IMR-90 (cell line): Measurements from ENCODE around the gene MEGF9. TPM values are rescaled to one million over a fixed set of nuclear protein-coding genes. Genes with fewer than 3 reads are reported as not detected.
A peak's percentile ranks its signal among the peaks of the same experiment; 100 is the strongest.

Experiments
- ATAC-seq: fragments of 200-7000 bp; cut with Tn5 transposase; 2 replicates; pipeline ENCODE4 v1.9.1; 2020; ENCODE audit warnings: low read depth, mild to moderate bottlenecking, moderate library complexity
- BruUV-seq: library from RNA; stranded (reverse); fragments of 400-500 nt; replicated peaks from 2 replicates; lab custom pipeline; 2021; lab: Mats Ljungman, UMichigan
- CTCF ChIA-PET: fragments of 300-600 bp; formaldehyde crosslinking; extraction: SDS; loops from one replicate; lab custom pipeline; 2021; ENCODE audit warnings: antibody characterized with exemption; lab: Yijun Ruan, JAX
- POLR2A ChIA-PET: fragments of 300-600 bp; sonication (Branson Sonifier 250); formaldehyde crosslinking; loops from one replicate; lab custom pipeline; 2022; ENCODE audit warnings: antibody characterized with exemption; ENCODE audit not compliant: unreplicated experiment; lab: Charles Lee
- DNase-seq: peaks from one replicate; pipeline ENCODE4 v3.0.0; 2013
- H2AFZ ChIP-seq: replicated peaks from 2 replicates; pipeline ENCODE3; 2013; ENCODE audit warnings: low read length, mild to moderate bottlenecking; ENCODE audit not compliant: poor library complexity
- H2AK5ac ChIP-seq: 2 replicates; pipeline ENCODE4 v1.6.1; 2013; ENCODE audit warnings: low read depth, low read length, inconsistent platforms
- H2AK9ac ChIP-seq: replicated peaks from 2 replicates; pipeline ENCODE3; 2013; ENCODE audit warnings: mild to moderate bottlenecking, low read depth, low read length, moderate library complexity; ENCODE audit not compliant: poor library complexity
- H2BK120ac ChIP-seq: 2 replicates; pipeline ENCODE4 v1.6.1; 2013; ENCODE audit warnings: low read depth, low read length, inconsistent platforms
- H2BK15ac ChIP-seq: 3 replicates; pipeline ENCODE4 v1.6.1; 2013; ENCODE audit warnings: low read depth, low read length, inconsistent platforms
- H2BK20ac ChIP-seq: 2 replicates; pipeline ENCODE4 v1.6.1; 2013; ENCODE audit warnings: low read depth, mild to moderate bottlenecking, inconsistent platforms, low read length, moderate library complexity
- H2BK5ac ChIP-seq: 2 replicates; pipeline ENCODE4 v1.6.1; 2013; ENCODE audit warnings: mild to moderate bottlenecking, low read depth, low read length, inconsistent platforms; ENCODE audit not compliant: poor library complexity, severe bottlenecking
- H3K14ac ChIP-seq: replicated peaks from 2 replicates; pipeline ENCODE4 v1.6.1; 2013; ENCODE audit warnings: low read depth, low read length, inconsistent platforms
- H3K18ac ChIP-seq: 2 replicates; pipeline ENCODE4 v1.6.1; 2013; ENCODE audit warnings: low read depth, low read length, control low read depth
- H3K23ac ChIP-seq: 2 replicates; pipeline ENCODE4 v1.6.1; 2013; ENCODE audit warnings: low read depth, low read length, inconsistent platforms
- H3K27ac ChIP-seq: 2 replicates; pipeline ENCODE4 v1.5.1; 2013; ENCODE audit warnings: mild to moderate bottlenecking, control low read depth, low read length; ENCODE audit not compliant: insufficient read depth
- H3K27me3 ChIP-seq: 2 replicates; pipeline ENCODE4 v1.6.1; 2013; ENCODE audit warnings: low read length; ENCODE audit not compliant: control insufficient read depth, insufficient read depth
- H3K36me3 ChIP-seq: 2 replicates; pipeline ENCODE4 v1.6.1; 2013; ENCODE audit warnings: low read length, mixed read lengths; ENCODE audit not compliant: control insufficient read depth, insufficient read depth
- H3K4ac ChIP-seq: 2 replicates; pipeline ENCODE4 v1.6.1; 2013; ENCODE audit warnings: low read depth, low read length, inconsistent platforms
- H3K4me1 ChIP-seq: 2 replicates; pipeline ENCODE4 v1.6.1; 2013; ENCODE audit warnings: low read length, mixed read lengths; ENCODE audit not compliant: control insufficient read depth, insufficient read depth
- H3K4me2 ChIP-seq: 2 replicates; pipeline ENCODE4 v1.6.1; 2013; ENCODE audit warnings: low read depth, mild to moderate bottlenecking, control low read depth, low read length, moderate library complexity
- H3K4me3 ChIP-seq: 2 replicates; pipeline ENCODE4 v1.5.1; 2013; ENCODE audit warnings: low read depth, mild to moderate bottlenecking, control low read depth, low read length, moderate library complexity; ENCODE audit not compliant: insufficient read depth
- H3K56ac ChIP-seq: 2 replicates; pipeline ENCODE4 v1.6.1; 2013; ENCODE audit warnings: low read length, inconsistent platforms; ENCODE audit not compliant: insufficient read depth; ENCODE audit errors: extremely low read depth
- H3K79me1 ChIP-seq, 2 experiments: 2 replicates each; pipeline ENCODE4 v1.6.1; 2013; ENCODE audit warnings: low read length in 2 of 2, inconsistent platforms in 1 of 2, low read depth in 1 of 2
- H3K9ac ChIP-seq: 2 replicates; pipeline ENCODE4 v1.6.1; 2013; ENCODE audit warnings: low read depth, low read length, control low read depth
- H3K9me1 ChIP-seq: 2 replicates; pipeline ENCODE4 v1.6.1; 2013; ENCODE audit warnings: low read length, inconsistent platforms; ENCODE audit not compliant: insufficient read depth
- H3K9me3 ChIP-seq: 2 replicates; pipeline ENCODE4 v1.6.1; 2013; ENCODE audit warnings: low read length; ENCODE audit not compliant: control insufficient read depth, insufficient read depth
- H4K20me1 ChIP-seq: 2 replicates; pipeline ENCODE4 v1.6.1; 2013; ENCODE audit warnings: low read length, inconsistent platforms; ENCODE audit not compliant: insufficient read depth
- H4K5ac ChIP-seq: 2 replicates; pipeline ENCODE4 v1.6.1; 2013; ENCODE audit warnings: mild to moderate bottlenecking, low read depth, low read length, control low read depth
- H4K8ac ChIP-seq, 2 experiments: 2 replicates each; pipeline ENCODE4 v1.6.1; 2013; ENCODE audit warnings: low read depth in 2 of 2, low read length in 2 of 2, control low read depth in 1 of 2, inconsistent platforms in 1 of 2
- H4K91ac ChIP-seq: 2 replicates; pipeline ENCODE4 v1.6.1; 2013; ENCODE audit warnings: low read depth, low read length, inconsistent platforms; ENCODE audit not compliant: insufficient read depth
- FOS ChIP-seq: fragments of 150-350 bp; IDR thresholded peaks from 2 replicates; pipeline ENCODE4 v1.6.1; 2016; ENCODE audit warnings: low read depth, low read length
- MAFK ChIP-seq: IDR thresholded peaks from 2 replicates; pipeline ENCODE4 v1.6.1; 2012; ENCODE audit warnings: low read depth, low read length, improper control_type of control experiment
- NFE2L2 ChIP-seq: fragments of 150-350 bp; IDR thresholded peaks from 2 replicates; pipeline ENCODE4 v1.6.1; 2016; ENCODE audit warnings: low read depth, mild to moderate bottlenecking, low read length
- POLR2A ChIP-seq: IDR thresholded peaks from 2 replicates; pipeline ENCODE4 v1.6.1; 2012; ENCODE audit warnings: mild to moderate bottlenecking, low read depth, low read length
- RCOR1 ChIP-seq: IDR thresholded peaks from 2 replicates; pipeline ENCODE4 v1.6.1; 2012; ENCODE audit warnings: mild to moderate bottlenecking, low read length, improper control_type of control experiment; ENCODE audit not compliant: insufficient replicate concordance
- WGBS, 2 experiments: methylation state at CpG; one replicate each; pipeline versions ENCODE4 v1.1.5 to v1.1.7; 2013; ENCODE audit warnings: missing lambda C conversion rate in 2 of 2; ENCODE audit not compliant: insufficient read length in 1 of 2; ENCODE audit errors: extremely low coverage in 2 of 2; 5-methylcytosine and 5-hydroxymethylcytosine counted together
- dilution Hi-C: fragments of 300-500 bp; cut with HindIII; formaldehyde crosslinking; loops from one replicate; pipeline ENCODE4 v1.14.3; 2018; ENCODE audit warnings: low sequenced_read_pairs; ENCODE audit not compliant: unreplicated experiment
- in situ Hi-C: fragments of 300-500 bp; cut with MboI; formaldehyde crosslinking; loops from 3 replicates; pipeline ENCODE4 v1.14.3; 2019; ENCODE audit warnings: low sequenced_read_pairs, inconsistent platforms, mixed read lengths
- intact Hi-C: fragments of 100-400 bp; cut with micrococcal nuclease; formaldehyde crosslinking; loops from 2 replicates; pipeline ENCODE4 v1.10.0; 2022
- polyA plus RNA-seq, 3 experiments: library from polyadenylated mRNA; depleted of rRNA; stranded (reverse); fragments of >200 nt; gene quantifications; 2 replicates each; pipeline ENCODE4 v1.2.3, GENCODE V29; 2012; ENCODE audit warnings: low replicate concordance in 1 of 3
- total RNA-seq: library from RNA; depleted of rRNA; stranded (reverse); fragments of >200 nt; gene quantifications from 2 replicates; pipeline ENCODE4 v1.2.3, GENCODE V29; 2012
- TF ChIP-seq, protein P1 (sequence below): fragments of 150-350 bp; IDR thresholded peaks from 2 replicates; pipeline ENCODE4 v1.6.1; 2017; ENCODE audit warnings: mild to moderate bottlenecking, antibody characterized with exemption, low read length, low read depth
- TF ChIP-seq, protein P2 (sequence below): fragments of 150-350 bp; IDR thresholded peaks from 2 replicates; pipeline ENCODE4 v1.6.1; 2016; ENCODE audit warnings: low read depth, mild to moderate bottlenecking, low read length, moderate library complexity, borderline replicate concordance
- TF ChIP-seq, protein P3 (sequence below): conservative IDR thresholded peaks from 2 replicates; pipeline ENCODE4 v1.5.1; 2012; ENCODE audit warnings: mild to moderate bottlenecking, low read depth, low read length, improper control_type of control experiment

Gene MEGF9
- total and polyA plus RNA-seq, 2 of the 4 experiments (the other 2 are of a cell fraction): 3.4 TPM

DNA sequence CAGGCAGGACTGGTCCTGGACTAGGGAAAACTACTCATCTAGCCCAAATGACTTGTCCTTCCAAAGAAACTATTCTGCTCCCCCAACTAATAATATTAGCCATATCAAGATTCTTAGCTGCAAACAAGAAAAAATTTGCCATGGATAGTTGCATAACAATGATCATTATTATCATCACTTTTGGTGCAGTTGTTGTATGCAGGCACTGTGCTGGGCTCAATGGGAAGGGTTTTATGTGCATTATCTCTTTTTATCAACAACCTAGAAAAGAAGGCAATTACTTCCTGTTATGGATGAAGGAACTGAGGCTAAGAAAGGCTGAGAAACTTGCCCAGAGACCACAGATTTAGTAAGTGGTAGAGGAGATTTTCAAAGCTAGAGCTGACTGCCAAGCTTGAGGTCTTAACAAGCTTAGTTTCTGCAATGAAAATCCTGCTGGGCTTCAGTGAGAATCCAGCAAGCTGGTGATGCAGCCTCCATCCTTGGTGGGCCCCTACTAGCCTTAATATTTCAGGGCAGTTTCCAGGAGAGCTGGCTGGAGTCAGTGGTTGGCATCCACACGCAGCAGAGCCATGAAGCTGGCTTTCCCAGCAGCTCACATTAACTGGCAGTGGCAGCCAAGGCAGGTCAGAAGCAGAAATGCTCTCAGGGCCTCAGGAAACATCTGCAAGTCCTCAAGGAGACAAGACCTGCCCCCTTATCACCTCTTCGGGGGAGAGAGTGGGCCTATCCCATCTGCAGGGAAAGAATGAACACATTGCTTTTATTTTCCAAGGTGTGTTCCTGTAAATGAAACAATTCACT, 20.5 kb upstream of the MEGF9 start:
- Histone ChIP-seq H4K91ac (peak overlapping the region; percentile 13; the same call in 1 of the 2 replicates), H3K4me2 (peak overlapping the region; percentile 80), H2BK15ac (peak overlapping the region; percentile 58; the same call in 1 of the 3 replicates), H3K9me1 (peaks cover 3% of the 10 kb centered on the region; the same call in 1 of the 2 replicates), H3K4ac (peak overlapping the region; percentile 44), H3K79me1 (no peaks in the 10 kb centered on the region), H3K27me3 (no peaks in the 10 kb centered on the region), H3K14ac (peak overlapping the region; percentile 57), H2AK5ac (peak overlapping the region; percentile 37; the same call in 1 of the 2 replicates), H3K4me1 (peaks cover 25% of the 10 kb centered on the region), H2BK5ac (peak overlapping the region; percentile 91), H4K8ac (peak overlapping the region; percentile 8 to 53; a peak in 3 of 4 replicates), H4K5ac (peak overlapping the region; percentile 93), H2AFZ (peak overlapping the region; percentile 70), H2BK20ac (peak overlapping the region; percentile 70), H3K9me3 (no peaks in the 10 kb centered on the region), H4K20me1 (peaks cover 3% of the 10 kb centered on the region; the same call in 1 of the 2 replicates), H3K27ac (peak overlapping the region; percentile 89; the same call in 1 of the 2 replicates), H2AK9ac (peak overlapping the region; percentile 87), H3K36me3 (no peaks in the 10 kb centered on the region), H3K56ac (no peak overlapping the region), H3K23ac (peak overlapping the region; percentile 17; the same call in 1 of the 2 replicates), H3K9ac (no peak overlapping the region), H2BK120ac (peak overlapping the region; percentile 76), H3K4me3 (no peak overlapping the region), H3K18ac (peak overlapping the region; percentile 98)
- no peak for DNase-seq
- BruUV-seq: no TSS peak
- WGBS, 2 experiments: no CpG with 5 or more reads among the region's 2 CpGs
- no peak for ATAC-seq
- CTCF ChIA-PET: no interaction called here
- dilution Hi-C loops (no loop called here), in situ Hi-C loops (no loop called here), intact Hi-C loops (no loop called here)
- TF ChIP-seq NFE2L2 (no peak), RCOR1 (no peak), FOS (no peak), POLR2A (no peak), MAFK (no peak)
- TF ChIP-seq, protein P1, sequence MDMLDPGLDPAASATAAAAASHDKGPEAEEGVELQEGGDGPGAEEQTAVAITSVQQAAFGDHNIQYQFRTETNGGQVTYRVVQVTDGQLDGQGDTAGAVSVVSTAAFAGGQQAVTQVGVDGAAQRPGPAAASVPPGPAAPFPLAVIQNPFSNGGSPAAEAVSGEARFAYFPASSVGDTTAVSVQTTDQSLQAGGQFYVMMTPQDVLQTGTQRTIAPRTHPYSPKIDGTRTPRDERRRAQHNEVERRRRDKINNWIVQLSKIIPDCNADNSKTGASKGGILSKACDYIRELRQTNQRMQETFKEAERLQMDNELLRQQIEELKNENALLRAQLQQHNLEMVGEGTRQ: no peak
- TF ChIP-seq, protein P2, sequence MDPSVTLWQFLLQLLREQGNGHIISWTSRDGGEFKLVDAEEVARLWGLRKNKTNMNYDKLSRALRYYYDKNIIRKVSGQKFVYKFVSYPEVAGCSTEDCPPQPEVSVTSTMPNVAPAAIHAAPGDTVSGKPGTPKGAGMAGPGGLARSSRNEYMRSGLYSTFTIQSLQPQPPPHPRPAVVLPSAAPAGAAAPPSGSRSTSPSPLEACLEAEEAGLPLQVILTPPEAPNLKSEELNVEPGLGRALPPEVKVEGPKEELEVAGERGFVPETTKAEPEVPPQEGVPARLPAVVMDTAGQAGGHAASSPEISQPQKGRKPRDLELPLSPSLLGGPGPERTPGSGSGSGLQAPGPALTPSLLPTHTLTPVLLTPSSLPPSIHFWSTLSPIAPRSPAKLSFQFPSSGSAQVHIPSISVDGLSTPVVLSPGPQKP: no peak
- TF ChIP-seq, protein P3, sequence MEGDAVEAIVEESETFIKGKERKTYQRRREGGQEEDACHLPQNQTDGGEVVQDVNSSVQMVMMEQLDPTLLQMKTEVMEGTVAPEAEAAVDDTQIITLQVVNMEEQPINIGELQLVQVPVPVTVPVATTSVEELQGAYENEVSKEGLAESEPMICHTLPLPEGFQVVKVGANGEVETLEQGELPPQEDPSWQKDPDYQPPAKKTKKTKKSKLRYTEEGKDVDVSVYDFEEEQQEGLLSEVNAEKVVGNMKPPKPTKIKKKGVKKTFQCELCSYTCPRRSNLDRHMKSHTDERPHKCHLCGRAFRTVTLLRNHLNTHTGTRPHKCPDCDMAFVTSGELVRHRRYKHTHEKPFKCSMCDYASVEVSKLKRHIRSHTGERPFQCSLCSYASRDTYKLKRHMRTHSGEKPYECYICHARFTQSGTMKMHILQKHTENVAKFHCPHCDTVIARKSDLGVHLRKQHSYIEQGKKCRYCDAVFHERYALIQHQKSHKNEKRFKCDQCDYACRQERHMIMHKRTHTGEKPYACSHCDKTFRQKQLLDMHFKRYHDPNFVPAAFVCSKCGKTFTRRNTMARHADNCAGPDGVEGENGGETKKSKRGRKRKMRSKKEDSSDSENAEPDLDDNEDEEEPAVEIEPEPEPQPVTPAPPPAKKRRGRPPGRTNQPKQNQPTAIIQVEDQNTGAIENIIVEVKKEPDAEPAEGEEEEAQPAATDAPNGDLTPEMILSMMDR: no peak
- POLR2A ChIA-PET: no interaction called here
